ENCODE results near the gene ST3GAL6. TPM values are rescaled to one million over a fixed set of nuclear protein-coding genes. Genes with fewer than 3 reads are reported as not detected.

The ST3GAL6 gene
- total and polyA plus RNA-seq, 5 donors from 2014 or later, result 0.37 to 0.89 TPM; not detected in 3

DNA sequence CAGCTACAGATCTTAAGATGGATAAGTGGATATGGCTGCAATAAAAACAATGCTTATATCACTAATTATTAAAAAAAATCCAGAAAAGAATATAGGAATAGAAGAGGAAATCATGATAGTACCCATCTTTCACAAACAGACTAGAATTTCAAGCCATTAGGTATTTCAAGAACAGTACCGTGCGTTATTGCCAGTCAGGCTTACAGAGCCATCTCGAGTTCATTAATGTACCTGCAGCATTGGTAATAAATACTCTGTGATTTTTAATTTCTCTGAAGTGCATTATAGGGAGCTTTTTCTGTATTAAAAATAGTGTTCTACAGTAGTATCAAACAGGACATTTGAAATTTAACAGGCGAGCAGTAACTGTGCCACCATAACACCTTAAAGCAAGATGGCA lies 35.7 kb downstream of the ST3GAL6 start:
- no peak for ATAC-seq (ENCODE audit: low read depth in 2 of 2)
- Histone ChIP-seq H3K36me3 (ENCODE audit: control insufficient read depth, insufficient read depth, low read length) (no peaks in the 10 kb centered on the region), H3K27ac (ENCODE audit: insufficient read depth, low read length, poor library complexity, severe bottlenecking) (no peak overlapping the region), H3K4me3 (ENCODE audit: low read depth, low read length) (no peak overlapping the region), H3K9me3 (ENCODE audit: control insufficient read depth in 2 of 2, low read length in 2 of 2) (no peaks in the 10 kb centered on the region), H3K27me3 (ENCODE audit: control insufficient read depth, insufficient read depth, low read length) (peaks cover 2% of the 10 kb centered on the region), H3K4me1 (ENCODE audit: control insufficient read depth, insufficient read depth, low read length, poor library complexity, severe bottlenecking) (no peaks in the 10 kb centered on the region)
- peaks cover 0 to 4% (median 0%) of the 10 kb centered on the region in 7 donors for H3K9me3 Mint-ChIP-seq
- DNase-seq, result no peak
- no peak overlapping the region for H3K27ac Mint-ChIP-seq
- no peaks in the 10 kb centered on the region for H3K27me3 Mint-ChIP-seq
- H3K36me3 Mint-ChIP-seq, result no peaks in the 10 kb centered on the region
- peaks cover 0 to 14% (median 0%) of the 10 kb centered on the region in 4 donors for H3K4me1 Mint-ChIP-seq
- no peak overlapping the region for H3K4me3 Mint-ChIP-seq

- Mint-ChIP-seq H3K4me3 (no peak overlapping the region), H3K9me3 (peaks cover 0 to 4% (median 0%) of the 10 kb centered on the region in 7 donors), H3K36me3 (no peaks in the 10 kb centered on the region), H3K27me3 (no peaks in the 10 kb centered on the region), H3K27ac (peak overlapping the region in 1 of 3 donors; percentile 78), H3K4me1 (peaks cover 0 to 14% (median 0%) of the 10 kb centered on the region in 4 donors)
- DNase-seq (no peak), ATAC-seq (ENCODE audit: low read depth in 2 of 2) (no peak)
- Histone ChIP-seq H3K4me1 (ENCODE audit: control insufficient read depth, insufficient read depth, low read length, poor library complexity, severe bottlenecking) (no peaks in the 10 kb centered on the region), H3K4me3 (ENCODE audit: low read depth, low read length) (no peak overlapping the region), H3K27me3 (ENCODE audit: control insufficient read depth, insufficient read depth, low read length) (peaks cover 2% of the 10 kb centered on the region), H3K27ac (ENCODE audit: insufficient read depth, low read length, poor library complexity, severe bottlenecking) (no peak overlapping the region), H3K36me3 (ENCODE audit: control insufficient read depth, insufficient read depth, low read length) (no peaks in the 10 kb centered on the region), H3K9me3 (ENCODE audit: control insufficient read depth in 2 of 2, low read length in 2 of 2) (no peaks in the 10 kb centered on the region)
These were observed 36.3 kb downstream of the ST3GAL6 start for GRCh38 chr3:98799479-98799878.

- Histone ChIP-seq H3K4me3 (ENCODE audit: low read depth, low read length) (no peak overlapping the region), H3K27me3 (ENCODE audit: control insufficient read depth, insufficient read depth, low read length) (no peaks in the 10 kb centered on the region), H3K36me3 (ENCODE audit: control insufficient read depth, insufficient read depth, low read length) (no peaks in the 10 kb centered on the region), H3K27ac (ENCODE audit: insufficient read depth, low read length, poor library complexity, severe bottlenecking) (no peak overlapping the region), H3K4me1 (ENCODE audit: control insufficient read depth, insufficient read depth, low read length, poor library complexity, severe bottlenecking) (no peaks in the 10 kb centered on the region), H3K9me3 (ENCODE audit: control insufficient read depth in 2 of 2, low read length in 2 of 2) (no peaks in the 10 kb centered on the region)
- H3K27ac Mint-ChIP-seq, result peak overlapping the region in 1 of 3 donors; percentile 8
- DNase-seq (no peak), ATAC-seq (ENCODE audit: low read depth in 2 of 2) (no peak)
- H3K9me3 Mint-ChIP-seq, result peaks cover 0 to 4% (median 0%) of the 10 kb centered on the region in 7 donors
- H3K4me3 Mint-ChIP-seq, result no peak overlapping the region
- no peaks in the 10 kb centered on the region for H3K27me3 Mint-ChIP-seq
- peaks cover 0 to 14% (median 0%) of the 10 kb centered on the region in 4 donors for H3K4me1 Mint-ChIP-seq
- no peaks in the 10 kb centered on the region for H3K36me3 Mint-ChIP-seq
These were observed 37.3 kb downstream of the ST3GAL6 start for GRCh38 chr3:98800401-98800800.

- peaks cover 0 to 14% (median 0%) of the 10 kb centered on the region in 4 donors for H3K4me1 Mint-ChIP-seq
- no peaks in the 10 kb centered on the region for H3K36me3 ChIP-seq (ENCODE audit: control insufficient read depth, insufficient read depth, low read length)
- H3K4me1 ChIP-seq (ENCODE audit: control insufficient read depth, insufficient read depth, low read length, poor library complexity, severe bottlenecking), result no peaks in the 10 kb centered on the region
- no peaks in the 10 kb centered on the region for H3K36me3 Mint-ChIP-seq
- H3K4me3 ChIP-seq (ENCODE audit: low read depth, low read length), result no peak overlapping the region
- ATAC-seq (ENCODE audit: low read depth in 2 of 2) (no peak), DNase-seq (no peak)
- H3K27me3 Mint-ChIP-seq, result no peaks in the 10 kb centered on the region
- peaks cover 0 to 4% (median 0%) of the 10 kb centered on the region in 7 donors for H3K9me3 Mint-ChIP-seq
- H3K27ac ChIP-seq (ENCODE audit: insufficient read depth, low read length, poor library complexity, severe bottlenecking), result no peak overlapping the region
- no peaks in the 10 kb centered on the region for H3K9me3 ChIP-seq (ENCODE audit: control insufficient read depth in 2 of 2, low read length in 2 of 2)
- H3K27ac Mint-ChIP-seq, result no peak overlapping the region
- no peak overlapping the region for H3K4me3 Mint-ChIP-seq
- no peaks in the 10 kb centered on the region for H3K27me3 ChIP-seq (ENCODE audit: control insufficient read depth, insufficient read depth, low read length)
These were observed 38.1 kb downstream of the ST3GAL6 start for GRCh38 chr3:98801043-98801747.

- Mint-ChIP-seq H3K27ac (no peak overlapping the region), H3K4me3 (no peak overlapping the region), H3K27me3 (peaks cover 4% of the 10 kb centered on the region), H3K9me3 (peaks cover 0 to 4% (median 0%) of the 10 kb centered on the region in 7 donors), H3K36me3 (peaks cover 11% of the 10 kb centered on the region), H3K4me1 (no peaks in the 10 kb centered on the region)
- Histone ChIP-seq H3K36me3 (ENCODE audit: control insufficient read depth, insufficient read depth, low read length) (no peaks in the 10 kb centered on the region), H3K4me1 (ENCODE audit: control insufficient read depth, insufficient read depth, low read length, poor library complexity, severe bottlenecking) (no peaks in the 10 kb centered on the region), H3K9me3 (ENCODE audit: control insufficient read depth in 2 of 2, low read length in 2 of 2) (no peaks in the 10 kb centered on the region), H3K27me3 (ENCODE audit: control insufficient read depth, insufficient read depth, low read length) (no peaks in the 10 kb centered on the region), H3K27ac (ENCODE audit: insufficient read depth, low read length, poor library complexity, severe bottlenecking) (no peak overlapping the region), H3K4me3 (ENCODE audit: low read depth, low read length) (no peak overlapping the region)
- ATAC-seq (ENCODE audit: low read depth in 2 of 2) (no peak), DNase-seq (no peak)
These were observed 42.4 kb downstream of the ST3GAL6 start for GRCh38 chr3:98805571-98805970.

DNA sequence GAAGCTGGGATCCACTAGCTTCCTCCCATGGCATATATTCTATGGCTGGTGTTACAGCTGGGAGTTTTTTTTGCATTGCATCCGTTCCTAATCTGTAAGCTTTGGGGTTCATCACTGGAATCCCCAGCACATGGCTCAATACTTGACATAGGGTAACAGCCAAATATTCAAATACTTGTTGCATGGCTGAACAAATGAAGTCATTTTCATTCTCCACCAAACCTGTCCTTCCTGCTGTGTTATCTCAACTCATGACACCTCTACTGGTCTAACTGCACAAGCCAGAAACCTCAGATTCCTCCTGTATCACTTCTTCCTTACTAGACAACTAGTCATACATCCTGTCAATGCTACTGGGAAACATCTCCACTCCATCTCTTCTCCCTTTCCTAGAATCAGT lies 43.4 kb downstream of the ST3GAL6 start:
- DNase-seq (no peak), ATAC-seq (ENCODE audit: low read depth in 2 of 2) (no peak)
- H3K27me3 ChIP-seq (ENCODE audit: control insufficient read depth, insufficient read depth, low read length), result no peaks in the 10 kb centered on the region
- H3K27ac Mint-ChIP-seq, result no peak overlapping the region
- no peaks in the 10 kb centered on the region for H3K4me1 Mint-ChIP-seq
- H3K27ac ChIP-seq (ENCODE audit: insufficient read depth, low read length, poor library complexity, severe bottlenecking), result no peak overlapping the region
- H3K4me3 ChIP-seq (ENCODE audit: low read depth, low read length), result no peak overlapping the region
- no peak overlapping the region for H3K4me3 Mint-ChIP-seq
- H3K36me3 ChIP-seq (ENCODE audit: control insufficient read depth, insufficient read depth, low read length), result no peaks in the 10 kb centered on the region
- peaks cover 11% of the 10 kb centered on the region for H3K36me3 Mint-ChIP-seq
- H3K4me1 ChIP-seq (ENCODE audit: control insufficient read depth, insufficient read depth, low read length, poor library complexity, severe bottlenecking), result no peaks in the 10 kb centered on the region
- H3K9me3 ChIP-seq (ENCODE audit: control insufficient read depth in 2 of 2, low read length in 2 of 2), result no peaks in the 10 kb centered on the region
- H3K9me3 Mint-ChIP-seq, result peaks cover 0 to 4% (median 0%) of the 10 kb centered on the region in 7 donors
- peaks cover 4% of the 10 kb centered on the region for H3K27me3 Mint-ChIP-seq

DNA sequence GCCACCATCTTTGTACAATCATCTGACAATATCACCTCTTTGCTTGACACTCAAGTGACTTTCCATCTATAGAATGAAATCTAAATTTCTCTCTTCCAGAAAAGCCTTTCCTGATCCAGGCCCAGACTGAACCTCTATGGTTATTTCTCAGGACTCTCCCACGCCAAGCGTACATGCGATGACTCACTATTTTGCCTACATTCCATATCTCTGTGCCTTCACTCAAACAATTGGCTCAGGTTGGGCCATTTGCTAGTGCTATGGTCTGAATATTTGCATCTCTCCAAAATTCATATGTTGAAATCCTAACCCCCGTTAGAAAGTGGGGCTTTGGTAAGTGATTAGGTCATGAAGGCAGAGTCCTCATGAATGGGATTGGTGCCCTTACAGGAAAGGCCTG lies 43.9 kb downstream of the ST3GAL6 start:
- DNase-seq, result no peak
- no peaks in the 10 kb centered on the region for H3K36me3 ChIP-seq (ENCODE audit: control insufficient read depth, insufficient read depth, low read length)
- H3K4me1 Mint-ChIP-seq, result no peaks in the 10 kb centered on the region
- no peak overlapping the region for H3K27ac ChIP-seq (ENCODE audit: insufficient read depth, low read length, poor library complexity, severe bottlenecking)
- H3K36me3 Mint-ChIP-seq, result peaks cover 11% of the 10 kb centered on the region
- H3K9me3 ChIP-seq (ENCODE audit: control insufficient read depth in 2 of 2, low read length in 2 of 2), result no peaks in the 10 kb centered on the region
- H3K27ac Mint-ChIP-seq, result no peak overlapping the region
- no peak for ATAC-seq (ENCODE audit: low read depth in 2 of 2)
- peaks cover 4% of the 10 kb centered on the region for H3K27me3 Mint-ChIP-seq
- H3K9me3 Mint-ChIP-seq, result peaks cover 0 to 4% (median 0%) of the 10 kb centered on the region in 7 donors
- no peaks in the 10 kb centered on the region for H3K4me1 ChIP-seq (ENCODE audit: control insufficient read depth, insufficient read depth, low read length, poor library complexity, severe bottlenecking)
- H3K27me3 ChIP-seq (ENCODE audit: control insufficient read depth, insufficient read depth, low read length), result no peaks in the 10 kb centered on the region
- no peak overlapping the region for H3K4me3 ChIP-seq (ENCODE audit: low read depth, low read length)
- no peak overlapping the region for H3K4me3 Mint-ChIP-seq

- H3K4me3 ChIP-seq (ENCODE audit: low read depth, low read length), result no peak overlapping the region
- H3K36me3 ChIP-seq (ENCODE audit: control insufficient read depth, insufficient read depth, low read length), result no peaks in the 10 kb centered on the region
- H3K4me3 Mint-ChIP-seq, result no peak overlapping the region
- H3K27me3 Mint-ChIP-seq, result peaks cover 4% of the 10 kb centered on the region
- no peaks in the 10 kb centered on the region for H3K9me3 ChIP-seq (ENCODE audit: control insufficient read depth in 2 of 2, low read length in 2 of 2)
- no peaks in the 10 kb centered on the region for H3K27me3 ChIP-seq (ENCODE audit: control insufficient read depth, insufficient read depth, low read length)
- H3K4me1 ChIP-seq (ENCODE audit: control insufficient read depth, insufficient read depth, low read length, poor library complexity, severe bottlenecking), result no peaks in the 10 kb centered on the region
- DNase-seq, result no peak
- H3K36me3 Mint-ChIP-seq, result peaks cover 11% of the 10 kb centered on the region
- no peak overlapping the region for H3K27ac ChIP-seq (ENCODE audit: insufficient read depth, low read length, poor library complexity, severe bottlenecking)
- H3K4me1 Mint-ChIP-seq, result no peaks in the 10 kb centered on the region
- H3K27ac Mint-ChIP-seq, result no peak overlapping the region
- no peak for ATAC-seq (ENCODE audit: low read depth in 2 of 2)
- H3K9me3 Mint-ChIP-seq, result peaks cover 0 to 4% (median 0%) of the 10 kb centered on the region in 7 donors
These were observed 44.4 kb downstream of the ST3GAL6 start for GRCh38 chr3:98807561-98807960.
